ENCODE data around the gene ESPNL.

ESPNL gene

DNA sequence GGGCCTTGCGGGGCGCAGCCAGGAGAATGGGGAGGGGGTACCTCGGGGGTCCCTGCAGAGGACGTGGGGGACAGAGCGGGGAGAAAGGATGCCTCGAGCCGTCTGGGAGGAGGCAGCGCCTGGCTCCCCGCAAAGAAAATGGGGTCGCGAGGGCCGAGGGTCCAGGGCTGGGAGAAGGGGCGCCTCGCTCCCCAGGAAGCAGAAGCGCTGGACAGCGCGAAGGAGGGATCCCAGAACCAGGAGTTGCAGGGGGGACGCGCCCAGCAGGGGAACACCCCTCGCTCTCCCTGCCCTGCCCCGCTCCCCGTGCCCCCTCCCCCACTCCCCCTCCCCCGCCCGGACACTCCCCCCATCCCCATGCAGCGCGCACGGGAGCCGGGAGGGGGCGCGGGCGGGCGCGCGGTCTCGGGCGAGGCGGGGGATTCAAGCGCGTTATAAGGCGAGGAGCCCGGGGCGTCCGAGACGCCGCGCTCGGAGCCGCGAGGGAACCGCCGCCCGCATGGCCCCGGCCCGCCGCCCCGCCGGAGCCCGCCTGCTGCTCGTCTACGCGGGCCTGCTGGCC, 58.5 kb downstream of the ESPNL start, which contains the start of gene ERFE:
ERFE (plus strand) TSS at position 462 of the 562 bp plus-strand sequence; CDS start at position 500, 38 bp downstream.
- DNase-seq (ENCODE audit: low read depth), result no peak

DNA sequence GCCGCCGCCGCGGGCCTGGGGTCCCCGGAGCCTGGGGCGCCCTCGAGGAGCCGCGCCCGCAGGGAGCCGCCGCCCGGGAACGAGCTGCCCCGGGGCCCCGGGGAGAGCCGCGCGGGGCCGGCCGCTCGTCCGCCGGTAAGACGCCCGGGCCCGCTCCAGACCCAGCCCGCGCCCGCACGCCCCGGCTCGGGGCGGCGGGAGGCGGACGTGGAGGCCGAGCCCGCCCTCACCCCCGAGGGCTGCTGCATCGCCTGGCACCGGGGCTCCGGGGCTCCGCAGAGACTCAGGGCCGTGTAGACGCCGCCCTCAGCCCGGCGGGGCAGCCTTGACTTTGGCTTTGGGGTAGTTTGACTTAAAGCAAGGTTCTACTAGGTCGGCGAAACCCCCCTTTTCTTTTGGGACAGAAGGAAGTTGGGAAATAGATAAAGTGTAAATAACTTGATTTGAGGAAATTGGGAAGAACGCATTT, 59.0 kb downstream of the ESPNL start:
- DNase-seq (ENCODE audit: low read depth), result no peak

DNA sequence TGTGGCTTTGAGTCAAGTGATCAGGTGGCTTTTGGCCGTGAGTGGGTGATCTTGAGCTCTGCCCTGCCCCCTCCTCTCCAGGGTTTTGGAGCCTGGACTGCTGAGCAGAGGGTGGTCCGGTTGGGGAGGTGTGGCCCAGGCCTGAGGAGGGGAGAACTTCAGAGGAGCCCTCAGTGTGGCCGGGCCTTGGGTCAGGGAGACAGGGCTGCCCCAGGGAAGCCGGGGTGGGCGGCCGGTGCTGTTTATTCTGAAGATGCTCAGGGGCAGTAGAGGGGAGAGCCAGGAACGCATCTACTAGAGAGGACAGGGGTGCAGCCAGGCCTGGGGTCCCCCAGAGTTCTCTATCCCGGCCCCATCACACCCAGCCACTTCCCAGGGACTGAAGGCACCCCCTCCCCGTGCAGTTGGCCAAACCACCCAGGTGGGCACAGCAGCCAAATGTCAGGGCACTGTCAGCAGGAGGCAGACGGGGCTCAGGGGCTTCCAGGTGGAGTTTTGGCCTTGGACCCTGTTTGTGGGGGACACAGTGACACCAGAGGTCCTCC, 59.6 kb downstream of the ESPNL start:
- no peak for DNase-seq (ENCODE audit: low read depth)

DNA sequence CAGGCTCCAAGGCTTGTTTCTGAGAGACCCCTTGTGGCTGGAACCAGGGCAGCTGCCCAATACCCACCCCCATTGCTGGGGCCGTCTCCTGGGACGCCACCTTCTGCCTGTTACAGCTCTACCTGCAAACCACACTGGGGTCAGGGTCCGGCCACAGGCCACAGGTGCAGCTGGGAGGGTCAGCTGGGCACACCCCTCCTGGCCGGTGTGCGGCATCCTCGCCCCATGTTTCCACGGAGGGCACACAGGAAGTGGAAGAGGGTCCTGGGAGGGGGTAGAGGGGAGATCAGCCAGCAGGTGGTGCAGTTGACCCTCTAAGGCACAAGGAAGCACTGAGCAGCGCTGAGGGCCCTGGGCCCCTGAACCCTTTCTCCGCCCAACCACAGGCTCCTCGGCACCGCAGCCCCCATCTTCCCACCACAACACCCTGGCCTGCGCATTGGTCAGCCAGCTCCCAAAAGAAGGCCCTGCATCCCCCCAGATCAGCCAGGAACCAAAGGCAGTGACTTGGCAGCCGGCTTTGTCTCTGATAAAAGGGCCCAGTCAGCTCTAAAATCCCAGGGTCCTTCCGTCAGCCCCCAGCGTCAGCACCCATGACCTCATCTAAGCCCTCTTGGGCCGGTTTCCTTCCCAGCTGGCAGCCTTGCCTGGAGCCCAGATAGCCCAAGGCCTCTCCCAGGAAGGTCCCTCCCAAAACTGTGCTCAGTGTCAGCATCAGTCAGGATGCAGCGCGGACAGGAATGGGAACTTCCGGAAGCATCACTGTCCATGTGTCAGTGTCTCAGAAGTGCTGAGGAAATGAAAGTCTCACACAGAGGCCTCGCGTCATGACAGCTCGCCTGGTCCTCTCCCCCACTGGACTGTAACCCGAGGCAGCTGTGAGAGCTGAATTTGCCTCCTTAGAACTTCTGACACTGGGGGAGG, 60.3 kb downstream of the ESPNL start:
- no peak for DNase-seq (ENCODE audit: low read depth)

DNA sequence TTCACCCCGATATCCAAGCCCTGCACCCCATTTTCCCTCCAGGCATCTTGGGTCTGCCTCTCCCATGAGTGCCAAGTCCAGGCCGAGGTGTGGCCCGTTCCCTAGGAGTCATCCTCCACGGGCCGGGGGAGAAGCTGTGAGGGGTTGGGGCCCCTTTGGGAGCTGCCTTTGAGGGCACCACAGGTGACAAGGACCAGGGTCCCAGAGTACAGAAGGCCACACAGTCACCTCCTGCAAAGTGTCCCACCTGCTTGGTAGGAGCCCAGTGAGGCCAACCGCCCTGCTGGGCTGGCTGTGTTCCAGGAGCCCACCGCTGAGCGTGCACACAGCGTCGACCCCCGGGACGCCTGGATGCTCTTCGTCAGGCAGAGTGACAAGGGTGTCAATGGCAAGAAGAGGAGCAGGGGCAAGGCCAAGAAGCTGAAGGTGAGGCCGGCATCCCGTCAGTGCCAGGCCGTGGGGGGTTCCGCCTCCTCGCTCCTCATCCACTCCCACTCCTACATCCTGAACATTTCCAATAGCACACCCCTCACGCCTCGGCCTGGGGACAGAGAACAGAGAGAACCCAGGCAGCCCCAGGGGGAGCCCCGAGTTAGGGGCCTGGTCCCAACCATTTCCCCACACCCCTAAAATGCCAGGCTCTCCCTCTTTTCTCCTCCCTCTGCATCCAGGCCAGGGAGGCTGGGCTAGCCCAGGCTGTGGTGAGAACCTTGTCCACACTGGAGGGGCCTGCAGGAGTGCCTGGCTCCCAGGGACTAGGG, 61.3 kb downstream of the ESPNL start:
- DNase-seq (ENCODE audit: low read depth), result no peak

DNA sequence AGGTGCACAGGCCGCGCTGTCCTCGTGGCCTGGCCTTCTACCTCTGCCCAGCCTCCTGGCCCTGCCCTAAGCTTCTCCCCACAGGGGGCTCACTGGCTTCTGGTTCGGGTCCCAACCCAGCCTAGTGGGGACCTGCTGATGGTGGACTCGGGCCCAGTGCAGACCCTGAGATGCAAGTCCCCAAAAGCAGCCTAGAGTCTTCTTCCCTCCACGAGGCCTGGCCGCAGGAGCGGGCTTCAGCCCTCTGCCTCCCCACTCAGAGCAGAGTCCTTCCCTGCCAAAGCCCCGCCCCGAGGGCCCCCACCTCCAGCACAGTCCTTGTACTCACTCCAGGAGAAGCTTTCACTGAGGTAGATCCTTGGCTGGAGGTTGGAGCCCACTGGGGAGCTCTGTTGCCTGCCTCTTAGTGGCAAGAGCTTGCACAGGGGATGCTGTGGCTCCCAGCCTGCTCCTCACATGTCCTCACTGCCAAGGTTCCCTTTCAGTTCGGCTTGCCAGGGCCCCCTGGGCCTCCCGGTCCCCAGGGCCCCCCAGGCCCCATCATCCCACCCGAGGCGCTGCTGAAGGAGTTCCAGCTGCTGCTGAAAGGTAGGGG, 62.2 kb downstream of the ESPNL start:
- no peak for DNase-seq (ENCODE audit: low read depth)

DNA sequence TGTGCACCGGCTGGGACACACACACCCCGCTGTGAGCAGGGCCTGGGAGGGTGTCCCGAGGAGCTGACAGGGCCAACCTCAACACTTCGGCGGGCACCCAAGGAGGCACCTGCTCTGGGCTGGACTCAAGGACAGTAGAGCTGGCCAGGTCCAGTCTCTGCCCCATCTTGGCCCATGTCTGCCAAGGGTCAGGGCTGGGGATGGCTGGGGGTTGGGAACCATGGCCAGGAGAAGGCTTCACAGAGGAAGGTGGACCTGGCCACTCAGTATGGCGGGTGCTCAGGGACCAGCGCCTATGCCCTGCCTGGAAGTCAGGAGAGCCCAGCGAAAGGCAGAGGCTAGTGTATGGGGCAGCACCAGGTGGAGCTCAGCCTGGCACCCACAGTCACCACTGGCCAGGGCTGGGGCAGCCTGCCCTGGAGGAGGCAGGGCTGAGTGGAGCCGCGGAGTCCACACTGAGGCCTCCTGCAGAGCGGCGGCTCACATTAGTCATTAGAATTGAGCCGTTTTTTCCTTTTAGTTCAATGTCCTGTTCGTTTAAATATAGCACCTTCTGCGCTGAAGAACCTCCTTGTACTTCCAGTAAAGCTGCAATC, 62.8 kb downstream of the ESPNL start:
- no peak for DNase-seq (ENCODE audit: low read depth)

DNA sequence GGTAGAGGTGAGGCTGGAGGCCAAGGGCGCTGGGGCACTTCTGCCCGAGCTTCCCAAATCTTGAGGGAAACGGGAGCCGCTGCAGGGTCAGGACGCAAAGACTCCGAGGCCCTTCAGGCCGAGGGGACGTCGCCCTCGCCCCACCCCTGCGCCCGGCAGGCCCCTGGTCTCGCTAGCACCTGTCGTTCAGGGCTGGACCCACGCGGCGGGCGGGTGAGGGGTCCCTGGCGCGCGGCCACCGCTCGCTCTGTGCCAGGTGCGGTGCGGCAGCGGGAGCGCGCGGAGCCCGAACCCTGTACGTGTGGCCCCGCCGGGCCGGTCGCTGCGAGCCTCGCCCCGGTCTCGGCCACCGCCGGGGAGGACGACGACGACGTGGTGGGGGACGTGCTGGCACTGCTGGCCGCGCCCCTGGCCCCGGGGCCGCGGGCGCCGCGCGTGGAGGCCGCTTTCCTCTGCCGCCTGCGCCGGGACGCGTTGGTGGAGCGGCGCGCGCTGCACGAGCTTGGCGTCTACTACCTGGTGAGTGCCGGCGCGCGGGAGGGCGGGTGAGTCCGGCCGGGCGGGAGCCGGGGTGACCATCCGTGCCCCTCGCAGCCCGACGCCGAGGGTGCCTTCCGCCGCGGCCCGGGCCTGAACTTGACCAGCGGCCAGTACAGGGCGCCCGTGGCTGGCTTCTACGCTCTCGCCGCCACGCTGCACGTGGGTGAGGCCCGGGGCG, 63.5 kb downstream of the ESPNL start:
- no peak for DNase-seq (ENCODE audit: low read depth)

DNA sequence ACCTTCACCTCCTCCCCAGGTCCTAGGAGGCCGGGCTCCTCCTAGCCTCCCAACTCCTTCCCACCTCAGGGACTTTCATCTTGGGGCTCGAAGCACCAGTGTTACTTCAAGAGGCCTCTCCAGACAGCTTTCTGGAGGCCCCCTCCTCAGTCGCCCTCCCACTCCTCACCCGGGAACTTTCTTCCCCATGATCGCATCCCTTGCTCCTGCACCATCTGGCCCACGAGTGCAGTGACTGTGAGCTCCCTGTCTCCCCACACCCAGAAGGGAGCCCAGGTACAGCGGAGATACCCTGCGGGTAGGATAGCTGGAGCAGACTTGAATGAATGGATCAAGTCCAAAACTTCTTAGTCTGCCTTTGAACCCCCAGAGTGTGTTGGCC, 64.8 kb downstream of the ESPNL start:
- no peak for DNase-seq (ENCODE audit: low read depth)

DNA sequence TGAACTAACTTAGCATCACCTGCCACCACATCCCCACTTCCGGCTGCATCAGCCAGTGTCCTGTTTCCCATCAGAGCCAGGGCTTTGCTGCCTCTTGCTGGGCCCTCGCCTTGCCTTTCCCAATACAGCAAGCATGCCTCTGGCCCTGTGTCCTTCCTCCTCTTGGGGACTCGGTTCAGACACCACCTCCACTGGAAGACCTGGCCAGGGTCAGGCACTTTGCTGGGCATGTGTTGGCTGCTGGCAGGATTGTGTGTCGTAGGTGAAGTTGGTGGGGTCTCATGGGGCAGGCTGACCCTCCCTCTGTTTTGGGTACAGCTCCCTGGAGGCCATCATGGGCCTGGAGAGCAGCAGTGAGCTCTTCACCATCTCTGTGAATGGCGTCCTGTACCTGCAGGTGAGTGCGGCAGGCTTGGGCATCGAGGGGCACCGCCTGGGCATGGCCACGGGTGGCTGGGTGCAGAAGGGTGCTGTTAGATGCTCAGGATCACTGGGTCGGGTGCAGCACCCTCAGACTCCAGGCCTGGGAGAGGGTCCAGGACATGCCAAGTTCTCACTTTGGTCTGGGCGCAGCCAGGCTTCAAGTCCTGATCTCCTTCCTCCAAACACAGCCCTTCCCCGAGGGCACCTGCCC, 65.3 kb downstream of the ESPNL start:
- no peak for DNase-seq (ENCODE audit: low read depth)

DNA sequence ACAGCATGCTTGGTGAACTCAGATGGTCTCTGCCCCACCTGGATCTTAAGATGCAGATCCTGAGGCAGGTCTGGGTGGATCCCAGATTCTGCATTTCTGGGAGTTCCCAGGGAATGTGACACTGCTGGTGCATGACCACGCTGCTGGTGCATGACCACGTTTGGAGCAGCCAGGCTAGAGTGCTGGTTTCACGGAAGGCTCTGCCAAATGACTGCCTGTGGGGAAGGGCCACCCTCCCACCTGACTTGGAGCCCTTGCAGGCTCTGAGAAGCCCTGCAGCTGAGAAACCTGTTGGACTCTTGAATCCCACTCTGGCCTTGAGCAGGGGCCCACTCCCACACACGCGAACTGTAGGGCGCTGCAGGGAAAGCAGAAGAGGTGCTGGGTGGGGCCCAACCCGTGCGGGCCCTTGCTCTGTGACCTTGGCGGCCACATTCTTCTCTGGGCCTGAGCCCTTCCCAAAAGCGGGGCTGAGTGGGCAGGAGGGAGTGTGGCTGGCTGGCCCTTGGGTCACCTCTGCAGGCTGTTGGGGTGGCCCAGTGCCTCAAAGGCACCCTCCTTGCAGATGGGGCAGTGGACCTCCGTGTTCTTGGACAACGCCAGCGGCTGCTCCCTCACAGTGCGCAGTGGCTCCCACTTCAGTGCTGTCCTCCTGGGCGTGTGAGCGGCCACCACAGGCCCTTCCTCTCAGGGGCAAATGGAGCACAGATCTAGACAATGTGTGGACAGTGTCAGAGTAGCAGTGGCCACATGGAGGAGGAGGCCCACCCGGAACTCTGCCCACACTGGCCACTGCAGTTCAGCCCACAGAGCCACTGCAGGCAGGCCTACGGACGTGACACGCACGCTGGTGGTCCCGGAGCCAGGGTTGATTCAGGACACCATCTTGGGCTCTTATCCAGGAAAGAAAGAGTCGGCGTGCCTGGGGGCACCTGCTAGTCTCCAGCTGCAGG, 66.5 kb downstream of the ESPNL start:
- no peak for DNase-seq (ENCODE audit: low read depth)

DNA sequence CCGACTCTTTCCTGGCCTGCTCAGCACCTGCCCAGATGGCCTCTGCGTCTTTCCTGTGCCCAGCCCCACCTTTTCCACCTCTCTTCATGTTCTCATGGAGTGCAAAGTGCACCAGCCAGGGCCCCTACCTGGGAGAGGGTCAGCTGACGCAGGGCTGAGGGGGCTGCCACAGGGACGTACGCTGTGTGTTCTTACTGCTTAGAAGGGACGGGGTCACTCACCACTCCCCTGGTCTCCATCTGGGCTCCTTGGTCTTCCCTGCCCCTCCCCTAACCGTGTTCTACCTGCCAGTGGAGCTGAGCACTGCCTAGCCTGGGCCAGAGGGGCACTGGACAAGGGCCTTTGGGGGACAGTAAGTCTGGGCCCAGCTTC, 67.2 kb downstream of the ESPNL start:
- no peak for DNase-seq (ENCODE audit: low read depth)

DNA sequence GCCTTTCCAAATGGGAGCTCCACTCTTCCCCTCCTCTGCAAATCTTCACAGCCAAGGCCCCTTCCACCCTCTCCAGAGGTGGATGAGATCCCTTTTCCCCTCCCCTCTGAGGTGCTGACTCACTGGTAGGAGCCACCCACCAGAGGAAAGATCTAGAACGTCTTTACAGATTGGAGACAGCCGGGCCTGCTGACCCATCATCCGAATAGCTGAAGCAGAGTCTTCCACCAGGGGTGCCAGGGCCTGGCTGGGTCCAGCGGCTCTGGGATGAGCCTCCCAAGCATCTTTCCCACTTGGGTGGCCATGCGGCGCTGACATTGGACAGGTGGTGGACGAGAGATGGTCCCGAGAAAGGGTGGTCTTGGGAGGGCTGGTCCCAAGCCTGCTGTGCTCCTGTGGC, 67.6 kb downstream of the ESPNL start:
- no peak for DNase-seq (ENCODE audit: low read depth)

DNA sequence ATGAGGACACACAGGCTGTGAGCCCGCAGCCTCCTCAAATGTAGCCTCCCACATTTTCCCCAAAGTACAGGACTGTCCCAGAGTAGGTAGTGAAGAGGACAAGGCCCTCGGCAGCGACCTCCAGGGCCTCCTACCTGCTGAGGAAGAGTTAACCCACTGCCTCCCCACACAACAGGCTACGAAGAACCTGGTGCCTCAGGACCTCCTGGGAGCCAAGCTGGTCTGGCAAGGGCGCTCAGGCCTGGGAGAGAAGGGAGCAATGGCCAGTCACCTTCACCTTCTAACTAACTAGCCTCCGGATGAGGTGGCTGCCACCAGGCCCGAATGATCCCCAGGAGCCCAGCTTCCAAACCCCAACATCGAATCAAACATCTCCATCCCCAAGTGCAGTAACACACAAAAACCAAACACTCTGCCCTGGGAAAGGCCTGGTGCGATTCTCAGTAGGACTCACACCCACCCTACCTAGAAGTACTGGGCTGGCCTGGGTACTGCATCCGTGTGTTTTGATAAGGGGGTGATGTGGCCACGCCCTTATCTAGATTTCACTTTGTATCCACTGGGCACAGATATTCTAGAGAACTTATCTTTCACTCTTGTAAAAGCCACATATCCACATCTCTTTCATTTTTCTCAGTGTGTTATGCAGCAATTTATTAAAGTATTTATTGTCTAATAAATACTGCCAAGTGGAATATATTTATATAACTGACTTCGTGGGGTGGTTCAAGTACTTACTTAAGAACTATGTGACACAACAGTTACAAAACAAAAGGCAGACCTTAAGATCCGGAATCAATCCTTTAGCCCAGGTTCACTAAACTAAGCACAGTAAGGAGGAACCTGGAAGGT, 68.3 kb downstream of the ESPNL start:
- no peak for DNase-seq (ENCODE audit: low read depth)

DNA sequence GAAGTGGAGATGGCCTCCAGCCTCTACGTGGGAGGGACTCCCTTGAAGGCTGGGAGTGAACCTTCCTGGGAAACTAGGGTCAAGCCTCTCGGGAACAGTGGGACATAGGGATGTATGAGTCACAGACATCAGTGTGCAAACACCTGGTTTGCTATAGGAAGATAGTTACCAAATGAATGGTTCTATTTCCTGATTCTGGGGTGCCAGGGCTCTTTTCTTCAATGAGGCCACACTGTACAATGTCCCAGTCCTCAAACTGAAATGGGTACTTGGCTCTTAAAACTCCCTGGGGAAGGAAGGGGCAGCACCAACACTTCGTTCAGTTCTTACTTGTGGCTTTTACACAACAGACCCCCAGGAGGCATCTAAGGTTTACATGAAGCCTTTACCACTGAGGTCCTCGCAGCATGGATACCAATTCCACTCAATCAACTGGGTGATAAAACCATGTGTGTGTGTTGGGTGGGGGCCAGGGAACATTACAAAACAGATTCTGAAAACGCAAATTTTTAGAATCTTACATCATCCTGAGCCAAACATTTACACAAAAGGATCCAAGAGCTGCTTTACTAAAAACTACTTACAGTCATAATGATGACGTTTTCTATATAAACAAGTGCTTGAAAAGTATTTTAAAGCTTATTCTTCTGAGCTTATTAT, 69.0 kb downstream of the ESPNL start:
- peak; percentile 90 for DNase-seq (ENCODE audit: low read depth)

DNA sequence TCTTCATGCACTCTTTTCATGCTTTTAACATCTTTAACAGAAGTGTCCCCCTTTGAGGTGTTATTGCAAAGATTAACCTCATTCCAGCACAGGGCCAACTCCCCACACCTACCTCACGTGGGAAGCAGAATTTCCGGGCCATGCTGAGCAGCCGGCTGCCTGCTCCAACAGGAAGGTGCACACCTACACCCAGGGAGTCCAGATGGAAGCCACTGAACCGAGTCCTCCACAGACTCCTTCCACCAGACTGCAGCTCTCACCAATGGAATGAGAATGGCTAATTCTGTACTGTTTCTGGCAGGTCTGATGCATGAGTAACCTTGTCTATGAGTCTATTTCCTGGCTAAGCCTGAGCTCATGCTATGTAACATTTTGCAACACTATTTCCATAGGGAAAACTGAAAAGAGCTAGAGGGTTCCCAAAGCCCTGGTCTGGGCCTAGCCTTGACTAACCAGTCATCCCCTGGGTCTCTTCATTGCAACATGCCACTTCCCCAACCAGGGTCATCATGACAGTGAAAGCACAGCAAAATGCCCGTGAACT, 69.6 kb downstream of the ESPNL start:
- peak; percentile 98 for DNase-seq (ENCODE audit: low read depth)

DNA sequence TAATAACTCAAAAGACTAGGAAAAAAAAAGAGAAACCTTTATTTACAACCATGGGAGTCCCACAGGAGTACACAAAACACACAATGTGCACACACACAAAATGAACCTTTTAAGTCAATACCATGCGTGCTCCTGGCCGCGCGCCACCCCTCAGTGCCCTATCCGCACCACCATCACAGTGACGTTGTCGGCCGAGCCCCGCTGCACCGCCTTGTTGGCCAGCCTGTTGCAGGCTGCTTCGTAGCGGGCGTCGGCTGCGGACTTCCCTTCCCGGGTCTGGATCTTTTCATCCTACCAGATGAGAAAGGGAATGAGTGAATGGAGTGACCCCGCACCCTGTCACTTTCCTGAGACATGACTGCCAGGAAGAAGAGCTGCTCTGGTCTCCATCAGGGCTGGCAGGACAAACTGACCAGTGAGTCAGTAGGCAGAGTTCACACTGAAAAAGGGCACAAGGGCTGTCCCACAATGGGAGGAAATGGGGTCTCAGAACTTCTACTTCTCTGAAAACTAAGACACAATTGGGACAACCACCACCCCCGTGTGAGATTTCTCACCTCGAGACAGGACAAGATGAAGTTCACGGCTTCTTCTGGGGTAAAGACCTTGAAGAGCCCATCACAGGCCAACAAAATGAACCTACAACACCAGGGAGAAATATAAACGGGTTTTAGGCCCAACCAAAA, 70.4 kb downstream of the ESPNL start:
- DNase-seq (ENCODE audit: low read depth), result no peak

All from stromal cell of bone marrow (primary cell).